Suppressor macrophage treated with lipopolysaccharide for 1 hour (primary cell): Measurements from ENCODE around the gene PNPLA4.

Experiments
- DNase-seq, 3 donors: peaks; one replicate each; pipeline ENCODE4 v3.0.0-alpha.2; 2020 to 2022

The PNPLA4 gene, protein sequence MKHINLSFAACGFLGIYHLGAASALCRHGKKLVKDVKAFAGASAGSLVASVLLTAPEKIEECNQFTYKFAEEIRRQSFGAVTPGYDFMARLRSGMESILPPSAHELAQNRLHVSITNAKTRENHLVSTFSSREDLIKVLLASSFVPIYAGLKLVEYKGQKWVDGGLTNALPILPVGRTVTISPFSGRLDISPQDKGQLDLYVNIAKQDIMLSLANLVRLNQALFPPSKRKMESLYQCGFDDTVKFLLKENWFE

DNA sequence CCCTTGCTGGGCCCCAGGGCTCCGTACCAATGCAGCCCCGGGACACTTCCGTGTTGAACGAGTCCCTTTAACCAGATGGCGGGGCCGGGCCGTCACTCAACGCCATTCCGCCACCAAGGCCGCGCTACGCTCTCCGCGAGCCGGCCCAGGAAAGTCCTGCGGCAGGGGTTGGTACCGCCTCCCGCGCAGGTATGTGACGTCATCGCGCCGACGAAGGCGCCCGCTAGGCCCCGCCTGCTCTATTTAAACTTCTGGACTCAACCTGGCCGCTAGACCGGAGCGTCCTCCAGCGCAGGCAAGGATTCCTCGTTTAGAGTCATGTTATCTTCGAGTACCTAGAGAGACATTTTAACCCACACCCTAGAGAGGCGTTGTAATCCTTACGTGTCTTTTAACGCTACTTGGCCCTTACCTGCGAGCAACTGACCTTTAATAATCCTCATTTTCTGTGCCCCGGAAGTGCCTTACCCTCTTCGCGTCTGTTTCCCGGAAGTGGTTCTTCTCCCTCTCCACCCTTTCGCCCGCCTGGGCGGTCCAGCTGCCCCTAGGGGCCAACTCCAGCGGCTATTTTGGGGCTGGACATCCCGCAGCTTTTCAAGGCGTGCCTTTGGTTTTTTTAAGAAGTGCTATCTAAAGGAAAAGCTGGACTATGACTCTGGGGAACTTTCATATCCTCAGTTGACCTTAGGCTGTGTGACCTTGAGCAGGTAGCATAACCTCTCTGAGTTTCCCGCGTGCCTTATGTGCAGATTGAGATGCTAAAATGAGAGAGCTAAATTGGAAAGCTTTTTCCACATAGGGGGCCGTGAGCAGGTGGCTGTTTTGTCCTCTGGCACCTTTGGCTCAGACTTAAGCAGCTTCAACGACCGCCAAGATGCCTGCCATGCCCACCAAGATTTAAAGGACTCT lies at the start of gene PNPLA4:
TSS of gene PNPLA4 (minus strand) at position 155 of the 909 bp plus-strand sequence. CDS start 1,294 bp downstream, outside the sequence.
- peak; percentile 68 to 82 (median 75) for DNase-seq

DNA sequence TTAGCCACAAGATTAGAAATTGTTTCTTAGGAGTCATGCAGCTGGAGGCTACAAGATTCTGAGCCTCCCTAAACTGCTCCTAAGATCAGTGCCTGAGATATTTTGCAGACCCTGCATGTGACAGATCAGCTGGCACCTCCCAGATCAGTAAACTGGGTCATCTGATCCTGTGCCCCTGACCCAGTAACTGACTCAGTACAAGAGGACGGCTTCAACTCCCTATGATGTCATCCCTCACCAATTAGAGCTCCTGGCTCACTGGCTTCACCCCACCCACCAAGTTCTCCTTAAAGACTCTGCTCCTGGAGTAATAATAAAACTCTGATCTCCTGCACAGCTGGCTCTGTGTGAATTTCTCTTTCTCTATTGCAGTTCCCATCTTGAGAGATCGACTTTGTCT lies 45.4 kb upstream of the PNPLA4 start:
- DNase-seq = no peak

DNA sequence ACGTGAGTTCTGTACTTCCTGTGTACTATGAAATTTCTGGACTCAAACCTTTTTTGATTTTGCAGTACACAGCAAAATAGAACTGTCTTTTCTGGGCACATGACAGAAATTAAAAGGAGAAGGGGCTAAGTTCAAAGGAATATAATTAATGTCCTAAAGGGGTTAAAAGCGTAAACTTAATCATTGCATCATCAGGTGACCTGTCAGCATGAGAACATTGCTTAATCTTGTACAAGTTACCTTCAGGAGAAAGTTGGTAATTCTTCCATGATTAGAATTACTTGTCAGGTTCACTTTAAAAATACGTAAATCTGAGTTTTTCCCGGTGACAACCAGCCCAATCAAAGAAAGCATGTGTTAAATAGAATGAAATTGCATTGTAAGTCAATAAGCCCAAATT lies 43.2 kb upstream of the PNPLA4 start:
- DNase-seq = no peak

DNA sequence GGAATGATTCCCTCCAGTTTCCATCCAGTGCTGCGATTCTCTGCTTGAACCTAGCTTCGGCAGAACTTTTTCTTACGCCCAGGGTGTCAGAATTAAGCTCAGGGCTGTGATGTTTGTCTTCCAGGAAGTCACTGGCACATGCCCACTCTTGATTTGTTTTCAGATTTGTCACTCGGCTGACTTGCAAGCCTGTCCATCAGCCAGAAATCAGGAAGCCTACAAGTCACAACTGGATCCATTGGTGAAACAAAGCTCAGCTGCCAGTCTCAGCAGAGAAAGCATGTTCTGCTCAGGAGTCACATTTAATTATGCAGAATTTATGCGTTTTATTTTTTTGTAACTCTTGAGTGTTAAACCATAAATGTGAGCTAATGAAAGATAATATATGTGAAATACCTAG lies 38.2 kb upstream of the PNPLA4 start:
- DNase-seq = no peak

DNA sequence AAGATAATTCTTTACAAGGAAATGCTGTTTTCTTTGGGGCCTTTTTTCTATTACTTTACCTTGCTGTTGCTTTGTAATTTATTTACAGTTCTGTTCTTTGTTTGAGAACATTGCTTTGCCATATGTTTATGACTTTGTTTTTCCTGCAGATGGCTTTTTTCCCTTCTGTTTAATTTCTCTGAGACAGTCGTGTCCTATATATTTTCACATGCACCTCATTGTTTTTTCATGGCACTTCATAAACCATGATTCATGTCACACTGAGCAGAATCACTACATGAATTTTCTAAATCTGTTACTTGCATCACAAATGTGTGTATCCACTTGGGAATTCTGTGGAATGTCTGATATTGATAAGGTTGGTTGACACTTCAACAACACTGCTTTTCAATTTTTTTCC lies 33.0 kb upstream of the PNPLA4 start:
- no peak for DNase-seq

DNA sequence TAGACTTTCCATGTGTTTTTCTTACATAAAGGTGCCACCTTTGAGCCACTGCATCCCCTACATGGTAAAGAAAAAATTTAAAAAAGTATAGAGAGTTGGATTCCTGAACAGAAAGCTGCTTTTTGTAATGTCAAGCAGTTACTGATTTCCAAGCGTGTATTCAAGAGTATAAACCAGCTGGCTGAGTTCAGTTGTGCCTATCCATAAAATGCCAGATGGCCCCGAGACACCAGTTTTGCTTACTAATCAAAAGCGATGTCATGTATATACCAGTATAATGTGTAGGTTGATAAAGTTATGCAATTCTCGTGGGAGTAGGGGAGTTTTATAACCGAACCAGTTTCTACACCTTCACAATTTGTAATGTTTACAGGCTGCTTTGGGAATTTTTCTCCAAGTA lies 26.2 kb upstream of the PNPLA4 start:
- peak in 1 of 3 donors; percentile 18 for DNase-seq

DNA sequence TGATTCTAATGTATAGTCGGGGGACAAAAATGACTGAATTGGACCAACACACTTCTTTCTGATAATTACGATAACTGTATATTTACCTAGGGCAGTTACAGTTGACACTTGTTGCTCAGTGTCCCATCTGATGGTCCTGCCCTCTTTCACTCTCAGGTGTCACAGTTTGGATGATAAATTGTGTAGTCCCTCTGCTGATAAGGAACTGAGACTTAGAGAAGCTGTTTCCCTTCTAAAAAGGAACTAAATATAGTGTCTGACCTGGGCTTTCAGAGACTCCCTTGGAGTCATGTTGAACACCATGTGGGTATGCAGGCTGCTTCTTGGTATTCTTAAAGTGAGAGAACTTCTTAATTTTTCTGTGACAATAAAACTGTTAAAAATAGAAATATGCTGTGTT lies 23.7 kb upstream of the PNPLA4 start:
- DNase-seq = no peak

DNA sequence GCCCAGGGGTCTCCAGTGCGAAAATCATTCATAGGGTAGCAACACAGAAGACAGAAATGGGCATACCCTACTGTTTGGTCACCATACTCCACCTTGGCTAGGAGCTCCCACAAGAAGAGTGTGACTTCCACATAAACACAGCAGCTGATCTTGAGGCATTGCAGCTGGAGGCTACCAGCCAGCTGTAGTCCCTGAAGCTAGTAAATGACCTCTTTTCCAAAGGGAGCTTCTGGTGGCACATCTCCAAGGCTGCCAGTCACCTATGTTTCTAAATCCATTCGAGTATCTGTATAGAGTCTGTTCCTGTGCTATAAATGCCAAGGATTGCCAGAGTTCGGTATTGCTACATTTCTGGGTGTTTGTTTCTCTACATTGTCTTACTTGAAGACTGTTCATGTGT lies 21.3 kb upstream of the PNPLA4 start:
- DNase-seq = no peak

DNA sequence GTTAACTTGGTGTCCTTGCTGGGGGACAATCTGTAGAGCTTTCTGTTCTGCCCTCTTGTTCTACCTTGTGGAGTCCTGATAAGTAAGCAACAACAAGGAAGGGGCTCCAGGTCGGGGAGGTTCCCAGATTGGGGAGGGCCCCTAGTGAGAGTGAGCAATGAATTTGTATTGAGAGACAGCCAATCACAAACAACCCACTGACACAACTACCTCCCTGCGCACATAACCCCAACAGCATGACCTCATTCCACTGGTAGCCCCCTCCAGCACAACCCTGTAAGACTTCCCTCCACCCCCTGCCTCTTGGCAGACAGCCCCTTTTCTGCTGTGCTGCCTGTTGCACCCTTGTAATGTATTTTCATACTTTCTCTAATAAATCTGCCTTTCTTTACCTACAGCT lies 19.7 kb upstream of the PNPLA4 start:
- DNase-seq = no peak

DNA sequence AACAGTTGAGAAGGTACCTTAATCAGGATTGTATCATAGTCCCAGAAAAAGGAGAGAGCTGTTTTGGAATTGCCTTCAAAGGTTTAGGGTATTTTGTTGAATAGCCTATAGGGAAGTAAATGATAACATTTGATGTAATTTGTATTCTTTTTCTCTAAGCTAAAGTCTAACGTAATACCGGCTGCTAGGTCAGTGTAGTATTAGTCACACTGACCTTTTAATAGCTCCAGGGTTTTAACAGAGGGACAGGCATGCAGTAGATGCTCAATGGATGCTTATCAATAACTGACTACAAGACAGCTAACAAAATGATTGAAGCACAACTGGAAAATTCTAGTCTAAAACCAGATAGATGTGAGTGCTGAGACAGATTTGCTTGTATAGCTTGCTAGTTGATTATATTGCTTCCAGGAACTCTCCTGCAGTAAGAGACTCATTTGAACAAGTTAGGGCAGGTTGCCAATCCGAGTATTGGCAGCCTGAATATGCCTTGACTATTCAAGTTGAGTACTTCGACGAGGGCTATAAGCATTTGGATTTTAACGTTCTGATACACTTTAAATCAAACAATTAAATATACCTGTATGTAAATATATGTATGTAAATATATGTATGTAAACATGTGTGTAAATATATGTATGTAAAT lies 16.5 kb upstream of the PNPLA4 start:
- DNase-seq = no peak

DNA sequence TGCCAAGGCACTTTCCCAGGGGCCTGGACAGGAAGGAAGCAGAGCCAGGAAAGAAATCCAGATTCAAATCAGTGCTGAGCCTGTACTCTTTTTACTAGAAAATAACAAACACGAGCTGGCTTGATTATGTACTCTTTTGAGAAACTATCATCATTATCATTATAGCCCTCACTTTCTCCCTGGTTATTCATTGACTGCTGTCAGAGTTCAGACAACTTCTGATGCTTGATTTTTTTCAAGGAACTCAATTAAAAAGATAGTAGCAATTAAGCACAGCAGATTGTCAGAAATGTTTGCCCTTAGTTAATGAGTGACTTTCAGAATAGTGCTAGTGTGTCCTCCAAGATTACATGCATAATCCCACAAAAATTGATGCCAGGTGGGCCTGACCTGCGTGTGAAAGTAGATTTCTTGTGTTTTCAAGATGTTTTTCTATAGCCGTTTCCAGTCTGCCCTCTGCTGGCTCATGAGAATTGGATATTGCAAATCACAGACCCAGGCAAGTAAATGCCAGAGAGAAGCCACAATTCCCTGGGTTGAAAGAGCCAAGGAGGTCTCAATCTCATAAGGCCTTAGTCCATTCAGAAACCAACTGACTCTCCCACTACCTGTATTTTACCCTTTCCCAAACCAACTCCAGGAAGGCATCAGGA lies 14.3 kb upstream of the PNPLA4 start:
- DNase-seq = no peak

DNA sequence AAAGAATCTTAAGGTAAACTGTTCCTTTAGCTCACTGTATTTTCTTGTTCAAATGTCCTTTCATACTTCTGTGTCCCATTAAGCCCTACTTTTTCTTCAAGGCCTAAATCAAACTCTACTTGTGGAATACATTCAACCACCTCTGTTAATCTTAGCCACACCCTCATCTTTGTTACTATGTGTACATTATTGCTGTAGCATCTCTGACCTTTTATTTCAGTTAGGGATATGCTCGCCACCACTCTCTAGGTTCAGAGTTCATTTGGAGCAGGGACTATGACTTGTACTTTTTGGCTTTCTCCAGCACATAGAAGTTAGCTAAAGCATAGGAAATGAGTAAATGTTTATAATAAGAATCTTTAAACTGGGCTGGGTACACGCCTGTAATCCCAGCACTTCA lies 6.8 kb upstream of the PNPLA4 start:
- DNase-seq = no peak

DNA sequence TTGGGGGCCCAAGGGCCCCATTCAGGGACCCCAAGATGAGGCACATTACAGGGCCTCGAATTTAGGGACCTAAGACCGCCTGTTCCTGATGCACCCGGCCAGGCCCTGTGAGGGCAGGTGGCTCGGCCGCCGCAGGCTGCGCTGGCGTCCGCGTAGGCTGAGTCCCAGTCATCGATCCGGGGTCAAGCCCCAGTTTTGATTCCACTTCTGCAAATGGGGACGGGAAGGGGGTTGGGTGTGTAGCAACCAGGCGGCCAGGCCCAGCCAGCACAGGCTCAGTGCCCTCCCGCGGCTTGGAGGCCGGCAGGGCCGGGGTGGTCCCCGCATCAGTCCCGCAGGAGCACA lies 327 bp downstream of the PNPLA4 start:
- peak in 2 of 3 donors; percentile 48 to 52 for DNase-seq

DNA sequence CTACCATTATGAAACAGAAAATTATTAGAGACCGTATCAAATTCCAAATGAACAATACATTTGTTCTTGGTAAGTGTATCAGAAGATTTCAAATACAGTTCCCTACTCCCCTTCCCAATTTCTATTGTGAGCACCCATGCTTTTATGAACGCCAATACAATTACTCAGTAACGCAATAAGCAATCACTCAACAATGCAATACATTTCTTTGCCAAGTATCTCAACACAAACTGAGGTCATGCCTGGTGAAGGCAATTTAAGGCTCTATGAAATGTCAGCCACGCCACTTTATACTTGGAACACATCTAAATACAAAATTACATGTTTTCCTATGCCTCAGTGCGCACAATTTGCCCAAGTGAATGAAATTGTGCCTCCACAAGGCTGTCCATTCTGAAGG lies 712 bp downstream of the PNPLA4 start:
- DNase-seq = no peak

DNA sequence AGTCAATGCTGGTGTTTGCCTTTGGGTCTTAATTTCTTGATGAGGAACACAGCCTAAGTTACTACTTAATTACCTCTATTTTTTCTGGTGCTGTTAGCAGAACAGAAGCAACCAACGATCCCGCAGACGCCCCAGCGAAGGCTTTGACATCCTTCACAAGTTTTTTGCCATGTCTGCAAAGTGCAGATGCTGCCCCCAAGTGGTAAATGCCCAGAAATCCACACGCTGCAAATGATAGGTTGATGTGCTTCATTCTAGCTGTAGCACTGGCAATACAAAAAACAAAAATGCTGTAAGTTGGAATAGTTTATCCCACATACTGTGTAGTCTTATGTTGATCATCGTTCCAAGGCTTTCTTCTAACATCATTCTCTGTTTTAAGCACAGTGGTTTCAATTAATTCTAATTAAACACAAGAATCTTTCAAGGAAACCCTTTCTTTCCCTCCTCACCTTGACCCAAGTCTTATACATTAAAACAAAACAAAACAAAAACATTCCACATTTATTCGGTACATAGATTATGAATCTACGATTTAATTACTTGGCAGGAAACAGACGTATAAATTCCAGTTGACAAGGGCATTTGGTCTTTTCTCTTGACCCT lies 1.2 kb downstream of the PNPLA4 start:
- DNase-seq = peak; percentile 51 to 65 (median 56)

DNA sequence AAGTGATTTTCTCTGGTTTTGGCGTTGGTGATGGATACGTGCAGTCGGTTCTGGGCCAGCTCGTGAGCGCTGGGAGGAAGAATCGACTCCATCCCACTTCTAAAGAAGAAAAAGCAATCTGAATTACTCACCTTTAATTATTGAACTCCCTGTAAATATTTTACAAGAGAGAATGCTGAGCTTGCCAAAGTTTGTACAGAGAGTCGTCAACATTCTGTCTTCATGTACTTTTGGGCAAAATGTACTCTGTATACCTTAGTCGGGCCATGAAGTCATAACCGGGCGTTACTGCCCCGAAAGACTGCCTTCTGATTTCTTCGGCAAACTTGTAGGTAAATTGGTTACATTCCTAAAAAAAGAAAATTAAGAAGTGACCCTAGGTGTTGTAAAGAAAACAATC lies 5.5 kb downstream of the PNPLA4 start:
- no peak for DNase-seq

DNA sequence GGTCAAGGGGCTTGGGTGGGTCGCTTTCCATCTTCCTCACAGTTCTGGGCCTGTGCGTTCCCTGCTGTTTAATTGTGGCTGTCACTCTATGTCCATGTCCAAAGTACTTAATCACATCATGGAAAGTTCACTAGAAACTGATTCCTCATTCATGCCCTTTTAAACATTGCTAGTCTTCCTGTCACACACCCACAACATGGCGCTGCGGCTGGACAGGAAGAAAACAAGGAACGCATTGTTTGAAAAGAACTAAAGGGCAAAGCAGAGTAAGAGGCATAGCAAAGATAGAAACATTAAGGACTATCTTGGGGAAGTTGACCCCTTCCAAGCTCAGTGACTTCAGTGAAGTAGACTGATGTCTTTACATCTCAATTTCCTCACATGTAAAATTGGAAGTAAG lies 18.4 kb downstream of the PNPLA4 start:
- no peak for DNase-seq

DNA sequence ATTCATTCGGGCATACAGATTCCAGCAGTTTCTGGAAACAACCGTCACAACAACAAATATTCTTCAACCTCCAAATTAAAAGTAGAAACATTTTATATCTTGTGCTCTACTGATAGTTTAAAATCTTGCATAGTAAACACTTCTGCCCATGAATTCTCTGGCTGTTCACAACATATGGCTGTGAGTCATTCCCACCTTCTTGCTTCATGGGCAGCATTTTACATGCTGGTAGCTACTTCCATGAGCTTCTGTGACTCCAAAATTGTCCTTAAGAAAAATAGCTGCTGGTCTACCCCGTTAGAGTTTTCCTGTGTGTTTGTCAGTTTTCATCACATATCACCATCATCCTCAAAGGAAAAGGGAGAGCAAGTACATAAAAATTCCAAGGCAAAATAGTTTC lies 22.7 kb downstream of the PNPLA4 start:
- DNase-seq = peak in 1 of 3 donors; percentile 4

DNA sequence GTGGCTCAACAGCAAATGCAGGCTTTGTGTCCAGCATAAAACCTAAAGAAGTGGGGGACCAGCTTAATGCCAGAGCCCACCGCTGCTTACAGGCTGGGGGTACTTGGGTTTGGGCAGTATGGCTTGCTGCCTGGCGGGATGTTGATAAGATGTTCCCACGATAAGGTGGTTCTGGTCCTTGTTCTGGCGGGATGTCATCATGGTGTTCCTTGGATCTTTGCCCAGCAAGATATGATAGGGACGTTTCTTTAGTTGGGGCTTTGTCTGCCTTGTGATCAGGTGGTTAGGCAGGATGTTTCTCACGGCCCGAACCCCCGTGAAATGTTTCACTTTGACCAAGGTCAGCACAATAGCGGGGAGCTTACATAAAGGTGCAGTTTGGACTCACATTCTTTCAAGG lies 35.3 kb downstream of the PNPLA4 start:
- no peak for DNase-seq

DNA sequence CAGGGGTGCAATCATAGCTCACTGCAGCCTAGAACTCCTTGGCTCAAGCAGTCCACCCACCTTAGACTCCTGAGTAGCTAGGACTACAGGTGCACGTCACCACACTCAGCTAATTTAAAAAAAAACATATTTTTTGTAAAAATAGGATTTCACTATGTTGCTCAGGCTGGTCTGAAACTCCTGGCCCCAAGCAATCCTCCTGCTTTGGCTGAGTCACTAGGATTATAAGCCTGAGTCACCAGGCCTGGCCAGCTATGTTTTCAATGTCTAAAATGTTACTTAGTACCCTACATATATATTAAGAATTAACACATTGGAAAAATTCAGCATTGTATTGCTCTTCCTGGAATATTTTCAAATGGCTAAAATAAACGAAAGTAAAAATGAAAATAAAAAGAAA lies 37.5 kb downstream of the PNPLA4 start:
- DNase-seq = no peak

DNA sequence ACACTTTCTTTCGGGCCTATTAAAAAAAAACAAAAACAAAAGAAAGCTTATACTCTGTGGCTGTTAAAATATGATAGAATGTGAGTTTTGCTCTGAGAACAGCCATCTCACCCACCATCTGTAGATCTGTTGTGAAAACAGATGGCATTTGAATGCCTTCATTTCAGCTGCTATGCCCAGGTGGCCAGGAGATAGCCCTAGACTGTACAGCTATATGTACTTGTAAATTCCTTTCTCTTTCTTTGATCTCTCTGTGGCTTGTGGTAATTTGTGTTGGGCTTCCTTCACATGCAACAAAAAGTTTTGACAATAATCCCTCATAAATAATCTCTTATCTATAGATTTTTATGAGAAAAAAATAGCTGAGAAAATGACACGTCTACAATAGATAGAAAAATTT lies 38.1 kb downstream of the PNPLA4 start:
- no peak for DNase-seq

DNA sequence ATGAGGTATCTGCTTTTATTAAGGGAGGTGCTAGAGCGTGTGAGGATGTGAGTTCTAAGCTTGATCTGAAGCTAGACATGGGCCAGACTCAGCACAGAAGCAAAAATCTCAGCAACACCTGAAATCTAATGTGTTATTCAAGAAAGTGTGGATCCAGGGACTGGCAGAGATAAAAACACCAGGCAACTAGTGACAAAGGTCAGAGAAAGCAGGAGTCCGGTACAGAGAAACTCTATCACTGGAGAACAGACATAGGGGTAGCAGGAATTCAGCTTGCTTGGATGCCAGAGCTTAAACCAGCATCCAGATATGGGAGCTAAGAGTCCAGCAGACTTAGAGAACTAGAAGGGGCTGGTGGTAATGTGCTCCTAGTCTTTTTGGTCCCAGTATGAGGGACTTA lies 50.3 kb downstream of the PNPLA4 start:
- DNase-seq = no peak

DNA sequence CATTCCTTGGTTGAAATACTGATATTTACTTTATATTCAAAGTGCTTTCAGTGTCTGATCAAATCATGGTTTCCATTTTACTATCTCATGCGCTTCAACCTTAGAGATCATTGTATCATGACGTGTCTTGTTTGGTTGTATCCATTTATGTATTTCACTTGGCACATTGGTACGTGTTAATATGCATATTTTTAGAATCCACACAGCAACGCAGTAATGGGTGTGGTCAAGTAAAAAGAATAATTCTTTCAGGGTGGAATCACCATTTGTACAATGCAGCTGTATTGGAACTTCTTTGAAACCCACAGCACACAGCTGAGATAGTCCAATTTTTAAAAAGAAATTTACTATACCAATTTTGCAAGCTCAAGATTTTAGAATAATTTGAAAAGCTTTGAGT lies 55.2 kb downstream of the PNPLA4 start:
- DNase-seq = no peak
